Suppressor macrophage treated with lipopolysaccharide for 1 hour (primary cell): Measurements from ENCODE around the gene PDE7B.

Source experiments
- DNase-seq, 3 donors: peaks; one replicate each; pipeline ENCODE4 v3.0.0-alpha.2; 2020 to 2022

PDE7B gene

DNA sequence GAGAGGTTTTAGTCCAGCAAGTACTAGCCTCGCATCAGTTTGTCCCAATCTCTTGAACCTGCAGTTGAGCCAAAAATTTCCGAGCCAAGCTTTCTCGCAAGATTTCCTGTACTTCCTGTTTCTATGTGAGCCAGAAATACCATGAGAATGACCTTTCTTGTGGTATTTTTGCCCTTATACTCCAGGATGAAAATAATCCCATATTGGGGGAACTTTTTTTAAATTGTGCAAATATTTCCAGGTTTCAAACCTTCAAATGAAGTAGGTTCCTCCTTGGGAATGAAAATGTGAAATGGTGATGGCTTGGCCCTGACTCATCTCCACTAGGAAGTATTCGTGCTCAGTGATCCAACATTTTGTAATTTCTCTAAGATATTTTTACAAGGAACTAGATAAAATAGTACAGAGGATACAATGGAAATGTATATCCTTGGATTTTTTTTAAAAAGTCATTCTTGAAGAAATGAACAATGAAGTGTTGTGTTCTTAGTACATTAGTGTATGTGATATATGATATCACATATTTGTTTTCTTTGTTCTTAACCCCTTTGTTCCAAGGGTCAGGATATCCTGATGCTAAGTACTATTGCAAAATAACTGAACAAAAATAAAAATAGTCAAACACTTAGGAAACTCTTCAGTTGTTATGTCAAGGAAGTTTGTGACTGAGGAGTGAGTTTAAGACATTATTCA, 184.0 kb downstream of the PDE7B start:
- DNase-seq = peak; percentile 36 to 74 (median 73)

DNA sequence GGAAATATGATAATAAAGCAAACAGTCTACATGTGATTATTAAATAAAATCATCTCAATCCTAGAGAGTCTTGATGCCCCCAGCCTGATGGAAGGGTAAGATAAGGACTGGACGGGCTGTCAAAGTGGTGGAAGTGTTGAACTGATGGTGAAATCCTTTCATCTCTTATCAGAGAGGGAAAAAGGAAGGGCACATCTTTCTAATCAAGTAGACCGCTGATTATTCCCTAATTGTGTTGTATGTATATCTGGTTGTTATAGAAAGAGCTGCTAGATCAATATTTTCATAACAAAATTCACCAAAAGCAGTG, 184.5 kb downstream of the PDE7B start:
- no peak for DNase-seq

DNA sequence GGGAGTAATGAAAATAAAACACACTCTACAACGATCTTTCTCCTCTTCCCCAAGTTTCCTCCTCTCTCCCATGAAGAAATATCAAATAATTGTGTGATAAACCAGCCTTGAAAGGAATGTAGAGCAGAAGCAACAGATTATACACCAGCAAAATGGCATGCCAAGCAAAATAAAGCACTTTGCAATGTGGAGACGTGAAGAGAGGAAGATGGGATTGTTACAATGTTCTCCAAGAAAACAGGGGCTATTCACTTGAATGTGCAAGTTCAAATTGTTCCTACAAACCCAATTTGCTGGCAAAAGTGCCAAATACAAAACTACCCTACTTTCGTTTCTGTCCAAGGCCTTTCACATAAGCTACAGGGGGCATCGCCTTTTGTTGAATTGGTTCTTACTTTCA, 185.1 kb downstream of the PDE7B start:
- DNase-seq = no peak

DNA sequence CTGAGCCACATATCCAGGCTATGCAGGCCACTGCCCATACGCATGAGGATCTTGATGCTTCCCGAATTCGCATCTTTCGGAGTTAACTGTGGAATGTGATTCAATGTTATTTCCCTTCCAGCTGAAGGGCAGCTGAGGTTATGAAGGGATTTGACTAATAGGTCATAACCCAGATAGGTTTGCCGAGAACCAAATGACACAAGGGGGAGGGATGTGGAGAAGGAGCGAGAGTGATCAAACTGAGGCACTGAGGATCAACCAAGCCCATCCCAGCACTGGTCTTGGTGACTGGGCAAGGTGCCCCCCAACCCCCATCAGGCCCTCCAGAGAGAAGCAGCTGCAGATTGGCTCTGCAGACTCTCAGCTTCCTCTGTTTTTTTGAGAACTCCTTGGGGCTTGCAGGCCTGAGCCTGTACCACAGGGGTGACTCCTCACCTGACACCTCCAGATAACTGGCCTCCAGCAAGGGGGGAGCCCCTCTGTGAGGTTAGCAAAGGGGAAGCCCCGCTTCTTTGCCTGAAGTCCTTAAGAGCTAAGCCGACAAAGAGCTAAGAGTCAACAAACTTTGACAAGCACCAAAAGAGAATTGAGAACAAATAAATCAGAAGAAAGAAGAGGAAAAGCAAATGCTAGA, 185.9 kb downstream of the PDE7B start:
- DNase-seq = no peak

DNA sequence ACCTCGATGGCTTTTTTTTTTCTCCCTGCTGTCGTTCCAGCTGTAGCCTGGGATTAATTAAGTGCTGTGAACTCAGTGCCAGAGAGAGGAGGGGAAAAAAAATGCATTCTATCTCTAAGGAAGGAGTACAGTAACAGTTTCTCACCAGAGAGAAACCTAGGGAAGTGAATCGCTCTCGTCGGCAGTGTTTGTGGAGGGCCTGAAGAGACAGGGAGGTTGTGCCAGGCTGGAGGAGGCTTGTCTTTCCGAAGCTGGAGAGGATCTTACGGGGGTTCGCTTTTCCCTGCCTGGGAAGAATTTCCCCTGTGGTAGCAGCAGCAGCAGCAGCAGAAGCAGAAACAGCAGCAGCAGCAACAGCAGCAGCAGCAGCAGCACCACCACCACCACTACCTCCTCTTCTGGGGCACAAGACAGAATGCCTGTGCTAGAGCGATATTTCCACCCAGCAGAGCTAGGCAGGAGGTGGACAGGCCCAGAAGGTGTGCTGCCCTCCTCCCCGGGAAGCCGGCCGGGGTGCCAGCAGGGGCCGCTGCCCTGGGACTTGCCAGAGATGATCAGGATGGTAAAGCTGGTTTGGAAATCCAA, 186.5 kb downstream of the PDE7B start:
- DNase-seq = peak in 2 of 3 donors; percentile 8 to 9

DNA sequence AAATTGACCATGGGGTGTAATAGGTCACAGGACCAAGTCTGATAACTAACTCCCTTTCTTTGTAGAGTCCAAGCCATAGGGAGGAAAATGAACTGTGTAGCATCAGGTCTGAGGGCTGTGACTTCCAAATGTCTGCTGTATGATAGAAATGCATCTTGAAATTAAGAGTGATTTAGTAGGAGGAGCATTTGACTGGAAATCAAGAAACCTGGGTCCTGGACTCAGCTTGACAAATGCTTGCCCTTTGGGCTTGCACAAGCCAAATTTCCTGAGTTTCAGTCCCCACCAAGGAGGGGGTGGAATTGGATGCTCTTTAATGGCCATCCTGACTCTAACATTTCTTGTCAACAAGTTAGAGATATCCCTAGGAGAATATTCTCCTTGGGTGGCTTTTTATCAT, 187.0 kb downstream of the PDE7B start:
- no peak for DNase-seq

DNA sequence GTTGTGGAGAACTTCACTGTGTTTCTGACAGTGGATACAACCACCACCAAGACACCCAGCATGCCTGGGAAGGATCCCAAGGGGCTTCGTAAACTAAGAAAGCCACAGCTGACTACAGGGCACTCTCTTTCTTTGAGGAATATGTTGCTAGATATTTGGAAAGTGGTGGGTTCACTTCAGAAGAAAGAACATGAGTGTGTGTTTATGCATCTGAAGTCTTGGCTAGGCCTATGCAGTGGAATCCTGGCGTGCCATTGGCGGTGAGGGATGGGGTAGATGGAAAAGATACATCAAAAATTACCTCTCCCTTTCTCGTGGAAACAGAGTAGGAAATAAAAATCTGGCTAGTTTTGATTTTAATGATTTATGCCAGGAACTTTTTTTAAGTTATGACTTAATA, 187.7 kb downstream of the PDE7B start:
- no peak for DNase-seq

DNA sequence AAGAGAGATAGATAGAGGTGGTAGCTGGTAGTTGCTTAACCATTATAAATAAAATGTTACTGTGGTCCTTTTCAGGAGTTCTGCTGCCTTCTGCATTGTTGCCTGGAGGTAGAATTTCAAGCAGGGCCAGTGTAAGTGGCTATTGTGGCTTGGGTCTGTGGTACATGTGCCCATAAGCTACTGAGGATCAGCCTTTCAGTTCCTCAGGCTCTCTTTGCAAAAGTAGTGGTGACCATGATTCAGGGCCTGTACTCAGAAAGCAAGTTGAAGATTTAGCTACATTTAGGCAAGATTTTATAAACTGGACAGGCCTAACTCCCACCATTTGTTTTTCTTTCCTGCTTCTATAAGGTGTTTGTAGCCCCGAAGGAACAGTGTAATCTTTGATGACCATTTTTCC, 199.0 kb downstream of the PDE7B start:
- no peak for DNase-seq

DNA sequence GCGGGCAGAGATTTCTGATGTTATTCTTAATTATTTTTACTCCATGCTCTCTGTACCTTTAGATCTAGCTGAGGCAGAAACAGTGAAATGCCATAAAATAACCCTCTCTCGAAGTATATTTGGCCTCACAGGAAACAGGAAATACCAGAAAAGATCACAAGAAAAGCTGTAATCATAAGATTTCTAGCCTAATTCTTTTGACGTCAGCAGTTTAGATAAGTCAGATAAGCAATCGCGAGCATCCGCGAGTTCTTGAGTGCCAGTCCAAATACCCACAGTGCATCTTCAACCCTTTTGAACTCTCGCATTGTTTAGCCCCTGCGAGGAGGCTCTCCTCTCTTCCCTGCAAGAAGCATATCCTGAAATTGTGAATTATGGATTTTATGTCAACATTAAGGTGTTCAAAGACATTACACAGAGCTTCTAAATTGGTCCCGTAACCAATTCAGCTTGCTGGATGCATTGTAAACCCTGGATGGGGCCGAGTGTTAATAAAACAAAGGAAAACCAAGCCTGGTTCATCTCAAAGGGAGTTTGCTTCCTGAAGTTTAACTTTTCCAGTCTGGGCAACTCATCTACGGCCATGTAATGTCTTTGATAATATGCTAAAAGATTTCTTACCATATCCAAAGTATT, 199.8 kb downstream of the PDE7B start:
- peak in 2 of 3 donors; percentile 13 to 20 for DNase-seq

DNA sequence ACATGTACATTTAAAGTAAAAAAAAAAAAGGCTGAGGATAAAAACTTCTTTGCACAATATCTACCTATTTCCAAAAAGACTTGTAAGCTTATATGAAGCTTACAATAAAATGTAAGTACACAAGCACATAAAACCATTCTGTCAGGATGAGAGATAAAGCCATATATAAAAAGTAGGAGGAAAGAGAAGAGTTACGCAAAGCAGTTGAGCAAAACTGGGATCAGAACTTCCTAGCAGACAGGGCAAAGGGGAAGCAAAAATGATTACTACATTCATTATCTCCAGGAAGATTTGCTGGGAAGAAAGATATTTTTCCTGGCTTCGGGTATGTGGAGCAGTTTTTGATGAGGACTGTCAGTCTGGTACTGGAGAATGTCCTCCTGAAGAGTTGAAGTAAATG, 200.5 kb downstream of the PDE7B start:
- no peak for DNase-seq

DNA sequence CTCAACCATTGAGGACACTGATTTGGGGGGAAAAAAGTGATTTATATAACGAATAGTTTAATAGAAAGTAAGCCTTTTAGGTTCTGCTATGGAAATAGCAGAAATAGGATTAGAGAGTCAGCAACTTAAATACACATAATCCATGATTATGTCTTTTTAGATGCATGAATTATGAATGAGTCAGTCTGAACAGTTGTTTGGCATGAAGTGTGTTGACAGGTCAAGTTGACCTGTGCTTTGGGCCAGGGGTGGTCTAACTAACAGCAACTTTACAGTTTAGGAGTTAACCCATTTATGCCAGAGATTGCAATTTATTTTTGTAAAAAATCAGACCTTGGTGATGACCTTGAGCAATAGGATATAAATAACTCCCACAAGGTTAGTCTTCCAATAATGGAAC, 207.4 kb downstream of the PDE7B start:
- DNase-seq = no peak

DNA sequence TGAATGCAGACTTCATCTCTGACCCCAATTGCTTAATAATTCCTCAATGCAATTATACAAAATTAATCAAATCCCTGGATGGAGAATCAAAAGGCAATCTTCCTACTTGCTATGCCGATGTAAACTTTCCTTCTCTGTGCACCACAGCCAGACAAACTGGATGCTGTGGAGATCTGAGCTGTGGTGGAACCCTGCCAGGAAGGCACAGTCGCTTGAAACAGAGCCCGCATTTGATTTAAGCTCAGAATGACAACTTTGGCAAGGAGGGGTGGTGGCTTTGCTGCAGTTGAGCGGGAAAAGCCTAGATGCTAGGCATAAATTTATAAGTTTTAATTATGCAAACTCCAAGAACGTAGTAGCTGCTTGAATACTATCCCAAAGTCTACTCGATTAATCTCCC, 207.8 kb downstream of the PDE7B start:
- no peak for DNase-seq

DNA sequence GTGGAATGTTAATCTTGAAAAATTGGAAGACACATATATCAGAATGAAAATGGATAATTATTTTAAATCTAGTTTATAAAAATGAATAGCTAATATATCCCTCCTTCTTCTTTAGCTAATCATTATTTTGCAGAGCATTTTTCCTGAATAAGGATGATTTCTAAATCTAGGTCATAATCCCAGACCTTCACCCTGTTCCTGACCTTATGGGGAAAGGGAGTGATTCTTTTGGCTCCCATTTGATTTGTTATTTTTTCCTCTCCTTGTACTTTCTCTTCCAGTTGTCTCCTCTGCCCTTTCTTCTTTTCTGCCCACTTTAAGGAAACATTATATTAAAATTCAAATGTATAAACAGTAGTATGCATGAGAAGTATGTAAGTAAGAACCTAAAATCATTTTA, 208.6 kb downstream of the PDE7B start:
- DNase-seq = no peak

DNA sequence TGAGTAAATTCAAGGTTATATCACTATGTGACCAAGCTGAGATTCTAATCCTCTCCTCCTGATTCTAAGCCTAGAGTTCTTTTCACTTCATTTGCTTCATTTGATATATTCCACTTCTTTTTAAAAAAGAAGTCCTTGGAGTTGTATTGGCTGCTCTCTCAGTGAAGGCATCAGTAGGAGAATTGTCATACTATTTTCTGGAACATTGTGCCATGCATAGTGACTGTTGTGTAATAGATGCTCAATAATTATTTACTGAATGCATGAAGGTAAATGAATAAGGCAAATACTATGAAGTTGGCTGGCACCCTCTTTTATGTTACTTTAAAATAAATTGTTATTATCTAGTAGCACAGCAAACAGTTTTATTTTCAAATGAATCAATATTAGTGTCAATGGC, 209.3 kb downstream of the PDE7B start:
- DNase-seq = no peak

DNA sequence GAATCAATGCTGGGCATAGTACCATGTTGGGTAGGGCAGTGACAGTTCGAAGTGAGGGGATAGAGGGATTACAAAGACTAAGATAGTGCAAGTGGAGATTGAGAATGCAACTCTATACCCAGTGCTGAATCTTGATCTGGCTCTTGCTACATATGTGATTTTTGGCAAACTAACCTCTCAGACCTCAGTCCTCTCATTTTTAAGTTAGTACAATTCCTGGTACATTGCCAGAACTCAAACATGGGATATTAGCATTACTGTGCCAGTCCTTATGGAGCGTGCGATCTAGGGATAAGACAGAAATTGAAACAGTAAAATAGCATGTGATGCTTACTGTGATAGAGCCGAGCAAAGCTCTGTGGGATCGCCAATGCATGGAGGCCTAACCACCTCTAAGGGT, 210.2 kb downstream of the PDE7B start:
- DNase-seq = no peak

DNA sequence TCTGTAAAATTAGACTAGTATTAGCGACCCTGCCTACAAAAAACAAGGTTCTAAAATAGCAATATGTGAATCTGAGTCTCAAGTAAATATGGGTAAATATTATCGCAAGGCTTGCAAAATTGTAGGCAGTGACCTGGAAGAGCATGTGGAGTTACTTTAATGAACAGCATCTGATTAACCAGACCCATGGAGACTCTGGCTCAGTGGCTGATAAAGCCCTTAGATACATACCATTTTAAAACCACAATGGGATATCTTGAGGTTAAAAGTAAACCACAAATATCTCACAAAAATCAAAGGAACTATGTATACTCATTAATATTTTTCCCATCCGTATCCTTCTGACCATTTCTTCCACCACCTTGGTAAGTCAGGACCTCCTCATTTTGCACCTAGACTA, 211.6 kb downstream of the PDE7B start:
- no peak for DNase-seq

DNA sequence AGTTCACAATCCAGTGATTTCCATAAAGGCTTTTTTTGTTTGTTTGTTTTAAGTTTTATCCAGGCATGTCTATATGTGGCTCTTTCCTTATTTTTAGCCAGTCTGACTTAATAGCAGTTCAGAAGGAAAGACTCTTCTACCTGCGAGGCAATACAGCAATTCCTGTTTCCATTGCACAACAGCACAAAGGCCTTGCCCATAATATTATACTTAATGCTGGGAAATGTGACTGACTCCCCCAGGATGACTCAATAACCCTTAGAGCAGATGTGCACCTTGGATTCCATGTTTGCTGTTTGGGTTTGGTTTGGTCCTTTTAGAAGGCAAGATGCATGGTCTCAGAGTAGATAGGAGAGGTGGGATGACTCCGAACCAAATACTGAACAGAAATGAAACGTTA, 214.5 kb downstream of the PDE7B start:
- DNase-seq = peak in 1 of 3 donors; percentile 8

DNA sequence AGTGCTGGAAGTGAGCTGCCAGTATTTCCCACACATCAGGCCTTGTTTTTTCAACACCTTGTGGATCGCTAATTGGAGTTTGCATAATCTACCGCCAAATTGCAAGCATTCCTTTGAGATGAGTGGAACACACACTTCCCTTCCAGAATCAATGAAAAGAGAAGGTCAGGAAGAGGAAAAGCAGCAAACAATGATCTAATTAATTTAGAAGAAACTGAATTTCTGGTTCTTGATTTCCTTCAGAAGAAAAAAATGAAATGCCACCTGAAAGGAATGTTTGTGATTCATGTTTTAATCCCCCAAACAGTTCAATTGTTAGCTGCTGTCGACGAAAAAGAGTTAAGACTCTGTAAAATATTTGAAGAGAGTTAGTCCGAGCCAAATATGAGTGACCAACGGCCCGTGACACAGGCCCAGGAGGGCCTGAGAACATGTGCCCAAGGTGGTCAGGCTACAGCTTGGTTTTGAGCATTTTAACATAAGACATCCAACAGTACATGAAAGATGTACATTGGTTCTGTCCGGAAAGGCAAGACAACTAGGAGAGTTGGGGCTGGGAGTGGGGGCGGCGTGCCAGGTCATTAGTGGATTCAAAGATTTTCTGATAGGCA, 216.3 kb downstream of the PDE7B start:
- no peak for DNase-seq

DNA sequence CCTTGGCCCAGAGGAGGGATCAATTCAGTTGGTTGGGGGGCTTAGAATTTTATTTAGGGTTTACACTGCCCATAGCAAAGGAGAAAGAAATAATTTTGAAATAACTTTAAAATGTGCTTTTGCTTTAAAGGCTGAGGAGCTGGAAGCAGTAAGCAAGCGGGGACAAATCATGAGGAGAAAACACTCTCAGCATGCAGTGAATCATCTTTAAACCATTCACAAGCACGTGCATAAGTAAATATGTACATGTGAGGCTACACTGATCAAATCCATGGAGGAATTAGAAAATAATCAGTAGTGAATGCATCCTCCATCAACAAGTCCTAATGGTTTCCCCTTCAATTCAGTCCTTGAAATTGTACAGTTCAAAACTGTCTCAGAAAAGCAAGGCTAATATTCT, 217.6 kb downstream of the PDE7B start:
- no peak for DNase-seq

DNA sequence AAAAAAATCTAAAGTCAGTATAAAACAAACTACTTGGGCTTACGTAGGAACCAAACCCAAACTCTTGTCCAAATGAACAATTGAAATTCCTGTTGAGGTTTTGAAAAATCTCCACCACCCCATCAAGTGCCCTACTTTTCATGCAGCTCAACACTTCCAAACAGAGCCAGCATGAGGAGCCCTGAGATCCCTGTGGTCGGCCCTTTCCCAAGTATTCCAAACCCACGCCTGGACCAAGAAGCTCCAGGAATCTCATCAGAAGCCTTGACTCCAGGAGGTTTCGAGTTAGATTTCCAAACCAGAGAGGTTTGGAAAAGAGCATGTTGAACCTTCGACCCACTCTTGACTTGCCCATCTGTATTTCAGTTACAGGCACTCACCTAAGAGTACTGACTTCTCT, 219.3 kb downstream of the PDE7B start:
- DNase-seq = no peak

DNA sequence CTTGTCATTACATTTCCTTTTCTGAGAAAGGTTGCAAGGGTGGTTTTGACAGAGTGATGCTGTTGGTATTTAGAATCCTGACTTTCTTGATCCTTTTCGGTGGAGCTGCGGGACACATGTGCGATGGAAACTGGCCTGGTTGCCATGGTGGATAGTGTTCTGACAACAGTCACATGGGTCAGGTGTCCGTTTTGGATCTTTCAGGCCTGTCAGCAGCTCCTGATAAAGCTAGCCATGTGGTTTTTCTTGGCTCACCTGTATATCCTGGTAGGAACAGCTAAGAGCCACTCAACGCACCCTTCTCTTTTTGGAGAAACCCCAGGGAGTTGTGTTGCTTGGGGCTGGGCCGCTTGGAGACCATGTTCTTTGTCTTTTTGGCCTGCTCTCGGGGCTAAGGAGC, 221.2 kb downstream of the PDE7B start:
- DNase-seq = no peak

DNA sequence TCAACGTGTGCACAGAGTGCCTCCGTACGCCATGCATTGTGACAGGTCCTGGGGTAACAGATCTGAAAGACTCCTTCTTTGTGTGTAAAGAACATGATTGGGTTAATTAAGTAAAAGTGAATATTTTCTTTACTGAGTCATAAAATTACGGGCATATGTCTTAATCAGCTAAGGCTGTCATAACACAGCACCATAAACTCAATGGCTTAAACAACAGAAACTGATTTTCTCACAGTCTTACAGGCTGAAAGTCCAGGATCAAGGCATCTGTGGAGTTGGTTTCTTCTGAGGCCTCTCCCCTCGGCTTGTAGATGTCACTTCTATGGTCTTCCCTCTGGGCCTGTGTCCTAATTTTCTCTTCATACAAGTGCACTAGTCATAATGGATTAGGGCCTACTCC, 221.7 kb downstream of the PDE7B start:
- no peak for DNase-seq

DNA sequence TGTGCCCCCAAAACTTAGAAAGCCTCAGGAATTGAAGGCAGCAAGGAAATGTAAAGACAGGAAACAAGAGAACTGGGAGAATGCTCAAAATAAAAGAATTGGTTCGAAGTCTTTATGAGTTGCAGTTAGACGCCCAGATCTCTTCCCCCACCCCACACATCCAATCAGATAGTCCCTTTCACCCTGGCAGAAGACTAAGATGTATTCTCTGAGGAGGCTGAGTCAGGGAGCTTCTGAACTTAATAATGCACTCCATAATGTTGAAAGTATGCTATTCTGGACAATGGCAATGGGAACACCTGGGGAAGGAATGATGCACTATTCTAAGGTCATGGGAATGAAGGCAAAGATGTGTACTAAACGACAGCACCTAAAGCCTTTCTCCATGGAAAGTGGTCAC, 225.0 kb downstream of the PDE7B start:
- DNase-seq = no peak
